Hindlimb muscle (tissue), 1 donor: ENCODE data around the gene SBK3. TPM values are rescaled to one million over a fixed set of nuclear protein-coding genes. Genes with fewer than 3 reads are reported as not detected.
"Not testable (repeated sequence)": the region's sequence is repeated elsewhere in the genome, so short reads cannot be mapped to it uniquely, and the experiment has no call there.

ENCODE experiments used
- DNase-seq: peaks from one replicate; pipeline ENCODE4 v3.0.0-alpha.2; 2013
- polyA plus RNA-seq: library from polyadenylated mRNA; unstranded; fragments of 120-200 nt; gene quantifications from one replicate; pipeline ENCODE4 v1.2.1, GENCODE V29; 2013; ENCODE audit not compliant: insufficient read length

SBK3 gene
- polyA plus RNA-seq, 1 donor: 0.15 TPM

GRCh38 chr19:55516878-55517620, 28.3 kb downstream of the SBK3 start:
- peak; percentile 91 for DNase-seq

GRCh38 chr19:55508120-55508519, 37.2 kb downstream of the SBK3 start:
- DNase-seq: no peak

- DNase-seq: no peak
These were observed 40.4 kb downstream of the SBK3 start for GRCh38 chr19:55504981-55505380.

GRCh38 chr19:55504252-55504603, 41.1 kb downstream of the SBK3 start:
- no peak for DNase-seq

- peak; percentile 95 for DNase-seq
These were observed 41.7 kb downstream of the SBK3 start for GRCh38 chr19:55503502-55504251.

- DNase-seq: no peak
These were observed 42.2 kb downstream of the SBK3 start for GRCh38 chr19:55503157-55503501.

GRCh38 chr19:55502197-55502952, 43.0 kb downstream of the SBK3 start:
- DNase-seq: no peak

DNA sequence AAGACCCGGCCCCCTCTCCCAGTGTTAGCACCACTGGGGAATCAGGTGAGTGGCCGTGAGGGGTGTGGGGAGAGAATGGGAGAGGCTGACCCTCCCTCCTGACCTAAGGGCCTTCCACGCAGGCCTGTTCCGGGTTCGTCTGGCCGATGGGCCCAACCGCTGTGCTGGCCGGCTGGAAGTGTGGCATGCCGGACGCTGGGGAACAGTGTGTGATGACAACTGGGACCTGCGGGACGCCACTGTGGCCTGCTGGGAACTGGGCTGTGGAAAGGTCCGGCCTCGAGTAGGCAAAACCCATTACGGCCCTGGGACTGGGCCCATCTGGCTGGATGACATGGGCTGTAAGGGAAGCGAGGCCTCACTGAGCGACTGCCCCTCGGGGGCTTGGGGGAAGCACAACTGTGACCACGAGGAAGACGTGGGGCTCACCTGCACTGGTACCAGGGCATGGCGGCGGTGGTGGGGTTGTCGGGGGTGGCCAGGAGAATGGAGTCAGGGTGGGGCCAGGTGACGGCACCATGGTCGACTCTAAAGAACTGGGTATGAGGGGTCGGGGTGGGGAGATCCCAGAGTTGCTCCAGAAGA, 44.9 kb downstream of the SBK3 start:
- DNase-seq: no peak

- no peak for DNase-seq
These were observed 47.0 kb downstream of the SBK3 start for GRCh38 chr19:55498246-55498840.

DNA sequence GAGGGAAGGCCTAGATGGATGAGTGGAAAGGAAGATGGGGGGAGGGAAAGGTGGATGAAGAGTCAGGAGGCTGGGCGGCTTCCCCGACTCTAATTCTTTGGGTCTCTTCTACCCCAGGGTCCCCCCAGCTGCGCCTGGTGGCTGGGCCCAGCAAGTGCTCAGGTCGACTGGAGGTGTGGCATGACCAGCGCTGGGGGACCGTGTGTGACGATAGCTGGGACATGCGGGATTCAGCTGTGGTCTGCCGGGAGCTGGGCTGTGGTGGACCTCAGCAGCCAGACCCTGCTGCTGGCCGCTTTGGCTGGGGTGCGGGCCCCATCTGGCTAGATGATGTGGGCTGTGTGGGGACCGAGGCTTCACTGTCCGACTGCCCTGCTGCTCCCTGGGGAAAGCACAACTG, 47.6 kb downstream of the SBK3 start:
- no peak for DNase-seq

- not testable (repeated sequence) for DNase-seq
These were observed 48.5 kb downstream of the SBK3 start for GRCh38 chr19:55496820-55497219.

DNA sequence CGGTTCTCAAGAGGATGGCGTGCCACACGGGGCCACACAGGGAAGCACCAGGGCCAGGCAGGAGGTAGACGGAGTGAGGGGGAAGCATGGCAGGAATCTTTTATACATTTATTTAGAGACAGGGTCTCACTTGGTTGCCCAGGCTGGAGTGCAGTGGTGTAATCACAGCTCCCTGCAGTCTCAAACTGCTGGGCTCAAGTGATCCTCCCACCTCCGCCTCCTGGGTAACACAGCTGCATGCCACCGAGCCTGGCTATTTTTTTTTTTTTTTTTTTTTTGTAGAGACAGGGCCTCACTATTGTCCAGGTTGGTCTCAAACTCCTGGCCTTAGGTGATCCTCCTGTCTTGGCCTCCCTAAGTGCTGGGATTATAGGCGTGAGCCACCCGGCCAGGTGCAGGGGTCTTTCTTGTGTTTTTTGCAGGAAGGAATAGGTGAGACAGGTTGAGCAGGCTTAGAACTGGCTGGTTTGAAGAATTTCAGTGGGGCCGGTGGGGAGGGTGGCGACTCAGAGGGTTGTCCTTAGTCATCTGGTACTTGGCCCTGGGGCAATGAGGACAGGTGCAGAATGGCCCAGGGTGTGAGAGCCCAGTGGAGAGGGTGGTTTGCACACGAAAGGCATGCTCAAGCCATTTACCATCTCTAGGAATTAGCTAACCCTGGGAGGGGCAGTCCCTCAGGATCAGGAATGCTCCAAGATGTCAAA, 49.5 kb downstream of the SBK3 start:
- DNase-seq: no peak

- no peak for DNase-seq
These were observed 51.1 kb downstream of the SBK3 start for GRCh38 chr19:55494172-55494761.

DNA sequence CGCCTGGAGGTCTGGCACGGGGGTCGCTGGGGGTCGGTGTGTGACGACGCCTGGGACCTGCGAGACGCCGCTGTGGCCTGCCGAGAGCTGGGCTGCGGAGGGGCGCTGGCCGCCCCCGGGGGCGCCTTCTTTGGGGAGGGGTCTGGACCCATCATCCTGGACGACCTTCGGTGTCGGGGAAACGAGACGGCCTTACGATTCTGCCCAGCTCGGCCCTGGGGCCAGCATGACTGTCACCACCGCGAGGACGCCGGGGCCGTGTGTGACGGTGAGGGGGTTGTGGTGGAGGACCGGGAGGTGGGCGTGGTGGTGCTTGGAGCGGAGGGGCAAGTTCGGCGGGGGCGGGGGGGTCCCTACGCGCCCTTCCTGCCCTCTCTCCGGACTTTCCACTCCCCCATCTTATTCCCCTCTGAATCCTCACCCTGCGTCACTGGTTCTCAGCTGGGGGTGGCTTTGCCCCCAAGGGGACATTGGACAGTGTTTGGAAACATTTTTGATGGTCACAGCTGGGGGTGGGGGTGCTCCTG, 51.6 kb downstream of the SBK3 start:
- no peak for DNase-seq

DNA sequence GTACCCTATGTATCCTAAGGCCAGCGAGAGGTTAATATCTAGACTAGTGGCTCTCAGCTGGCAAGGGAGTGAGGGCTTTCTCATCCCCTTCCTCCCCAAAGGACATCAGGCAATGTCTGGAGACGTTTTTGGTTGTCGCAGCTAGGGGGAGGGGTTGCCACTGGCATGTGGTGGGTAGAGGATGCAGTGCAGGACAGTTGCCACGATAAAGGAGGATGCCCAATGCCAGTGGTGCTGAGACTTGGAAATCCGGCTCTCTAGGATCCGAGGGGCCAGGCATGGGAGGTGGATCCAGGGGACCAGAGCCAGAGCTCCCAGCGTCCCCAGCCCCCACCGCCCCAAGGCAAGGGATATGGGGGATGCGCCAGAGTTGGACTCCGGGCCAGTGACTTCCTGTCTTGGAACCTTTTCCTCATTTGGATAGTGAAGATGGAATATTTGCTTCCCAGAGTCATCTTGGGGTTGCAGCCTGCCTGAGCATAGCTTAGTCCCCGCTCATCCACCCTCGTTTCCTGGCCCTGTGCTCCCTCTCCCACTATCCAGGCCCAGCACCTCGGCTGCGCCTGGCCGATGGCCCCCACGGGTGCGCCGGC, 52.2 kb downstream of the SBK3 start:
- DNase-seq: peak; percentile 71

DNA sequence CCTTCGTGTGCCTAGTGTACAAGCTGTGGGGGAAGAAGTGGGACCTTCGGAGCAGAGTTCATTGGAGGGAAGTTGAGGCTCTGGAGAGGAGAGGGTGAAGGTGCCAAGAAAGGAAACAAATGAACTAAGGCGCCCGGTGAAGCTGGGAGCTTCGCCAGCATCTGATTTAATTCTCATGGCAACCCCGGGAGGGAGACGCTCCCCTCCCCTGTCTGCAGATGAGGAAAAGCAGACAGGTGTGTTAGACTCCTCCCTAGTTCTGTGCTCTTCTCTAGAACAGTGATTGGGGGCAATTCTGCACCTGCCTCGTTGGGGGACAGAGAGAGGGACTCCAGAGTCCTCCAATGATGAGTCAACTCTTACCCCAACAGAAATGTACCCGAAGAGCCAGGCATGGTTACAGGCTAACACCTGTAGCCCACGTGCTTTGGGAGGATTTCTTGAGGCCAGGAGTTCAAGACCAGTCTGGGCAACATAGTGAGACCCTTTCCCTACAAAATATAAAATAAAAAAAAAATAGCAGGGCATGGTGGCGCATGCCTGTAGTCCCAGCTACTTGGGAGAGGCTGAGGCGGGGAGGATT, 52.9 kb downstream of the SBK3 start:
- no peak for DNase-seq

DNA sequence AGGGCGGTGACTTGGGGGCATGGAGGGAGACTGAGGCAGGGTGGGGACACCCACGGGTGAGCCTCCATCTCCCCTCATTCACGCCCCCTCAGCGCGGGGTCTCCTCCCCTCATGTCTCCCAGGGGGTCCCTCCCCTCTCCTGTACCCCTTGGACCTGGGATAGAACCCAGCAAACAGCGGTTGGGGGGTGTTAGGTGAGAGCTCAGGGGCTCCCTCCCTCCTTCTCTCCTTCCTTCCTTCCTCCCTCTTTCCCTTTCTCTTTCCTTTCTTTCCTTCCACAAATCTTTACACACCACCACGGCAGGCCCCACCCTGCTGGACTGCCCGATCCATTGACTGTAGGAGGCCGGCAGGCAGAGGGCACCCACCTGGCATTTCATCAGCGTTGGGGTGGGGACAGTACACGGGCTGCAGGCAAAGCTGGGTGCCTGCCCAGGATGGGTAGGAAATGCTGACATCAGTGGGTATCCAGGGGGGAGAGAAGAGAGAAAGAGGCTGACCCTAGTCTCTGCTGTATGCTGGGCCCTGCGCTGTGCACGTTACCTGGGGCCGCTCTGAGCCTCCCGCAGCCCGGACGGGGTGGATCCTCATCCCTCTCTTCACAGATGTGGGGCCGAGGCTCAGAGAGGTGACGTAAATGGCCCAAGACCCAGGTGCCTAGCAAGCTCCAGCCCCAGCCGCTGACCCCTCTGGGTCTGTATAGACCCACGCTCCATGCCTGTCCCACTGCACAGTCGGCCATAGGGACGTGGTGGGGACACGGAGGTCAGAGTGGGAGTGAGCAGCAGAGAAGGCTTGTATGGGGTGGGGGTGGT, 53.6 kb downstream of the SBK3 start:
- DNase-seq: no peak
